Measurements from ENCODE around the gene IFI27L1.

IFI27L1 gene

GRCh38 chr14:94038921-94039629, 42.0 kb upstream of the IFI27L1 start:
- no peaks in the 10 kb centered on the region for H3K79me2 ChIP-seq (ENCODE audit: insufficient read depth, low read length)
- H3K36me3 ChIP-seq (ENCODE audit: insufficient read depth, low read length): peaks cover 2% of the 10 kb centered on the region; the same call in 1 of the 2 replicates
- no peaks in the 10 kb centered on the region for H3K9me2 ChIP-seq (replicated peaks; ENCODE audit: low read depth, low read length)
- no peaks in the 10 kb centered on the region for H3K4me1 ChIP-seq (ENCODE audit: insufficient read depth, low read length, poor library complexity, severe bottlenecking)
- no peak for TF ChIP-seq EZH2phosphoT487 (IDR thresholded peaks at IDR 0.05; ENCODE audit: borderline replicate concordance)
- TF ChIP-seq, protein P1, sequence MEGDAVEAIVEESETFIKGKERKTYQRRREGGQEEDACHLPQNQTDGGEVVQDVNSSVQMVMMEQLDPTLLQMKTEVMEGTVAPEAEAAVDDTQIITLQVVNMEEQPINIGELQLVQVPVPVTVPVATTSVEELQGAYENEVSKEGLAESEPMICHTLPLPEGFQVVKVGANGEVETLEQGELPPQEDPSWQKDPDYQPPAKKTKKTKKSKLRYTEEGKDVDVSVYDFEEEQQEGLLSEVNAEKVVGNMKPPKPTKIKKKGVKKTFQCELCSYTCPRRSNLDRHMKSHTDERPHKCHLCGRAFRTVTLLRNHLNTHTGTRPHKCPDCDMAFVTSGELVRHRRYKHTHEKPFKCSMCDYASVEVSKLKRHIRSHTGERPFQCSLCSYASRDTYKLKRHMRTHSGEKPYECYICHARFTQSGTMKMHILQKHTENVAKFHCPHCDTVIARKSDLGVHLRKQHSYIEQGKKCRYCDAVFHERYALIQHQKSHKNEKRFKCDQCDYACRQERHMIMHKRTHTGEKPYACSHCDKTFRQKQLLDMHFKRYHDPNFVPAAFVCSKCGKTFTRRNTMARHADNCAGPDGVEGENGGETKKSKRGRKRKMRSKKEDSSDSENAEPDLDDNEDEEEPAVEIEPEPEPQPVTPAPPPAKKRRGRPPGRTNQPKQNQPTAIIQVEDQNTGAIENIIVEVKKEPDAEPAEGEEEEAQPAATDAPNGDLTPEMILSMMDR (conservative IDR thresholded peaks at IDR 0.05; ENCODE audit: low read length): no peak
- H3F3A ChIP-seq (ENCODE audit: low read depth): no peaks in the 10 kb centered on the region
- H3K9me3 ChIP-seq (ENCODE audit: insufficient read depth, low read depth, low read length): no peaks in the 10 kb centered on the region
- H3K9ac ChIP-seq (ENCODE audit: low read depth, low read length, poor library complexity, severe bottlenecking): no peak overlapping the region
- H2AFZ ChIP-seq (ENCODE audit: low read length): no peak overlapping the region
- no peak overlapping the region for H3K4me3 ChIP-seq (ENCODE audit: low read length, poor library complexity, severe bottlenecking)
- H3K27me3 ChIP-seq (ENCODE audit: insufficient read depth, low read length, poor library complexity, severe bottlenecking): no peaks in the 10 kb centered on the region
- H4K20me1 ChIP-seq (ENCODE audit: insufficient read depth, low read length, poor library complexity, severe bottlenecking): no peaks in the 10 kb centered on the region
- H3K4me2 ChIP-seq (ENCODE audit: low read depth, low read length, poor library complexity, severe bottlenecking): no peak overlapping the region

DNA sequence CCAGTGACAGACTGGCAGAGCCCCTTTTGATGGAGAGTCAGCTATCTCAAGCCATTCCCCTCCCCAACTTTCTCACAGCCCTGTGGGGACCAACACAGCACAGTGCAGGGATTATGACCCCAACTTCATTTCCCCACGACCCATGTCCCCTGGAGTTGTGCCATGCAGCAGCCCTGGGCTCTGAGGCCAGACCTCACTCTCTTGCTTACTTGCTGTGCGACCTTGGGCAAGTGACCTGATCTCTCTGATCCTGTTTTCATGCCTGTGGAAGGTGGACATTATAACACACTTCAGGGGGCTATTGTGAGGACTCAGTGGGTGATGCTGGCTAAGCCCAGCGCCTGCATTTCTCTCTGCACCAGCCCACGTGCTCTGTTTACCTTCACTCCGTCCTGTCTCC, 40.9 kb upstream of the IFI27L1 start:
- Histone ChIP-seq H3K9me2 (replicated peaks; ENCODE audit: low read depth, low read length) (no peaks in the 10 kb centered on the region), H3F3A (ENCODE audit: low read depth) (no peaks in the 10 kb centered on the region), H3K9me3 (ENCODE audit: insufficient read depth, low read depth, low read length) (no peaks in the 10 kb centered on the region), H2AFZ (ENCODE audit: low read length) (no peak overlapping the region), H3K4me3 (ENCODE audit: low read length, poor library complexity, severe bottlenecking) (no peak overlapping the region), H3K79me2 (ENCODE audit: insufficient read depth, low read length) (no peaks in the 10 kb centered on the region), H3K36me3 (ENCODE audit: insufficient read depth, low read length) (peaks cover 9% of the 10 kb centered on the region; the same call in 1 of the 2 replicates), H3K4me2 (ENCODE audit: low read depth, low read length, poor library complexity, severe bottlenecking) (no peak overlapping the region), H3K27me3 (ENCODE audit: insufficient read depth, low read length, poor library complexity, severe bottlenecking) (no peaks in the 10 kb centered on the region), H3K4me1 (ENCODE audit: insufficient read depth, low read length, poor library complexity, severe bottlenecking) (no peaks in the 10 kb centered on the region), H3K9ac (ENCODE audit: low read depth, low read length, poor library complexity, severe bottlenecking) (no peak overlapping the region), H4K20me1 (ENCODE audit: insufficient read depth, low read length, poor library complexity, severe bottlenecking) (no peaks in the 10 kb centered on the region)
- no peak for TF ChIP-seq EZH2phosphoT487 (IDR thresholded peaks at IDR 0.05; ENCODE audit: borderline replicate concordance)
- TF ChIP-seq, protein P1 (conservative IDR thresholded peaks at IDR 0.05; ENCODE audit: low read length): no peak

DNA sequence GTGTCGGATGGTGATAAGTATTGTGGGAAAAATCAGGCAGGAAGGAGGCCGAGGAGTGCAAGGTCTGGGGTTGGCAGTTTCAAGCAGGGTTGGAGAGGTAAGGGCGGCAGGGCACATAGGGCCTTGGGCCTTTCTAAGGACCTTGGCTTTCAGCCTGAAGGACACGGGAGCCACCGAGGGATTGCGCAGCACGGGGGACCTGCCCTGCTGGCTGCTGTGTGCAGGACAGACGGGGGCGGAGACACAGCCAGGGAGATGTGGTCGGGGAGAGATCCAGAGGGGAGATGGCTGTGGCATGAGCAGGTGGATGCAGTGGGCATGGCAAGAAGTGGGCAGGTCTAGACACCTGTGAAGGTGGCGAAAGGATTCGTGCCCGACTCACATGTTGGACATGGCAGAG, 40.3 kb upstream of the IFI27L1 start:
- peaks cover 10% of the 10 kb centered on the region; the same call in 1 of the 2 replicates for H3K36me3 ChIP-seq (ENCODE audit: insufficient read depth, low read length)
- H3K9me2 ChIP-seq (replicated peaks; ENCODE audit: low read depth, low read length): no peaks in the 10 kb centered on the region
- H3K9ac ChIP-seq (ENCODE audit: low read depth, low read length, poor library complexity, severe bottlenecking): no peak overlapping the region
- H2AFZ ChIP-seq (ENCODE audit: low read length): no peak overlapping the region
- H4K20me1 ChIP-seq (ENCODE audit: insufficient read depth, low read length, poor library complexity, severe bottlenecking): no peaks in the 10 kb centered on the region
- no peaks in the 10 kb centered on the region for H3F3A ChIP-seq (ENCODE audit: low read depth)
- no peaks in the 10 kb centered on the region for H3K9me3 ChIP-seq (ENCODE audit: insufficient read depth, low read depth, low read length)
- no peaks in the 10 kb centered on the region for H3K27me3 ChIP-seq (ENCODE audit: insufficient read depth, low read length, poor library complexity, severe bottlenecking)
- H3K4me1 ChIP-seq (ENCODE audit: insufficient read depth, low read length, poor library complexity, severe bottlenecking): no peaks in the 10 kb centered on the region
- no peaks in the 10 kb centered on the region for H3K79me2 ChIP-seq (ENCODE audit: insufficient read depth, low read length)
- H3K4me2 ChIP-seq (ENCODE audit: low read depth, low read length, poor library complexity, severe bottlenecking): no peak overlapping the region
- TF ChIP-seq, protein P1 (conservative IDR thresholded peaks at IDR 0.05; ENCODE audit: low read length): no peak
- no peak for TF ChIP-seq EZH2phosphoT487 (IDR thresholded peaks at IDR 0.05; ENCODE audit: borderline replicate concordance)
- H3K4me3 ChIP-seq (ENCODE audit: low read length, poor library complexity, severe bottlenecking): no peak overlapping the region

Data from Loucy (cell line).